ENCODE measurements around the gene MTHFSD.

The MTHFSD gene

GRCh38 chr16:86512860-86513470 is 42.1 kb downstream of the MTHFSD start:
- DNase-seq = no peak

- no peak for DNase-seq
These were observed 42.7 kb downstream of the MTHFSD start for GRCh38 chr16:86512301-86512859.

GRCh38 chr16:86511317-86512161 is 43.5 kb downstream of the MTHFSD start:
- DNase-seq = no peak

- DNase-seq = peak; percentile 38
These were observed 44.4 kb downstream of the MTHFSD start, which contains the start of gene FOXF1 for GRCh38 chr16:86510465-86511261. TSS of gene FOXF1 (plus strand) at chr16:86510527. CDS start at chr16:86510570, 43 bp downstream.

GRCh38 chr16:86509759-86510464 is 45.1 kb downstream of the MTHFSD start:
- DNase-seq = peak; percentile 63

- peak; percentile 70 for DNase-seq
These were observed 45.9 kb downstream of the MTHFSD start for GRCh38 chr16:86508947-86509758.

- no peak for DNase-seq
These were observed 46.7 kb downstream of the MTHFSD start for GRCh38 chr16:86508028-86508946.

- no peak for DNase-seq
These were observed 47.6 kb downstream of the MTHFSD start for GRCh38 chr16:86507173-86508027.

GRCh38 chr16:86505899-86506864 is 48.9 kb downstream of the MTHFSD start:
- DNase-seq = no peak

- DNase-seq = no peak
These were observed 49.7 kb downstream of the MTHFSD start for GRCh38 chr16:86505185-86505898.

GRCh38 chr16:86504315-86505184 is 50.5 kb downstream of the MTHFSD start:
- no peak for DNase-seq

- DNase-seq = no peak
These were observed 51.2 kb downstream of the MTHFSD start for GRCh38 chr16:86503830-86504229.

- no peak for DNase-seq
These were observed 51.9 kb downstream of the MTHFSD start for GRCh38 chr16:86502856-86503748.

GRCh38 chr16:86501989-86502855 is 52.8 kb downstream of the MTHFSD start:
- DNase-seq = no peak

All from GOT3 (cell line).